NCI-H187 (cell line): ENCODE measurements around the gene UBASH3B.

Source experiments
- DNase-seq, 2 experiments: peaks; one replicate each; lab custom pipeline; 2025; lab: John Stamatoyannopoulos, UW

Gene UBASH3B

GRCh38 chr11:122731500-122731913 lies 76.0 kb downstream of the UBASH3B start:
- no peak for DNase-seq

- DNase-seq = no peak
Measured at GRCh38 chr11:122732342-122733315, 77.1 kb downstream of the UBASH3B start.

- DNase-seq = no peak
Measured at GRCh38 chr11:122733318-122733717, 77.8 kb downstream of the UBASH3B start.

GRCh38 chr11:122734848-122735496 lies 79.5 kb downstream of the UBASH3B start:
- no peak for DNase-seq

- DNase-seq = no peak
Measured at GRCh38 chr11:122737951-122738693, 82.6 kb downstream of the UBASH3B start.

- DNase-seq = no peak
Measured at GRCh38 chr11:122741613-122742300, 86.2 kb downstream of the UBASH3B start.

- DNase-seq = no peak
Measured at GRCh38 chr11:122742301-122743018, 86.9 kb downstream of the UBASH3B start.

GRCh38 chr11:122743097-122743741 lies 87.7 kb downstream of the UBASH3B start:
- DNase-seq = no peak

- no peak for DNase-seq
Measured at GRCh38 chr11:122743949-122744348, 88.4 kb downstream of the UBASH3B start.

GRCh38 chr11:122744357-122744756 lies 88.8 kb downstream of the UBASH3B start:
- DNase-seq = no peak

GRCh38 chr11:122745111-122745510 lies 89.6 kb downstream of the UBASH3B start:
- no peak for DNase-seq

GRCh38 chr11:122746050-122746478 lies 90.5 kb downstream of the UBASH3B start:
- DNase-seq = no peak

- DNase-seq = no peak
Measured at GRCh38 chr11:122746611-122747244, 91.2 kb downstream of the UBASH3B start.

- DNase-seq = no peak
Measured at GRCh38 chr11:122747351-122747781, 91.8 kb downstream of the UBASH3B start.

- no peak for DNase-seq
Measured at GRCh38 chr11:122749005-122749687, 93.6 kb downstream of the UBASH3B start.

GRCh38 chr11:122750049-122750448 lies 94.5 kb downstream of the UBASH3B start:
- no peak for DNase-seq

- no peak for DNase-seq
Measured at GRCh38 chr11:122751292-122752070, 96.0 kb downstream of the UBASH3B start.

- no peak for DNase-seq
Measured at GRCh38 chr11:122754028-122754427, 98.5 kb downstream of the UBASH3B start.
